Measurements from ENCODE around the gene EIF5B.

The EIF5B gene

DNA sequence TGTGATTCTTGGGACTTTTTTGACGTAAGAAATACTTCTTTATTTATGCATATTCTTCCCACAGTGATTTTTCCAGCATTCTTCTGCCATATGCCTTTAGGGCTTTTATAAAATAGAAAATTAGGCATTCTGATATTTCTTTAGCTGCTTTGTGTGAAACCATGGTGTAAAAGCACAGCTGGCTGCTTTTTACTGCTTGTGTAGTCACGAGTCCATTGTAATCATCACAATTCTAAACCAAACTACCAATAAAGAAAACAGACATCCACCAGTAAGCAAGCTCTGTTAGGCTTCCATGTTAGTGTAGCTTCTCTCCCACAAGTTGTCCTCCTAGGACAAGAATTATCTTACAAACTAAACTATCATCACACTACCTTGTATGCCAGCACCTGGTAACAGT, 62.6 kb downstream of the EIF5B start:
- no peaks in the 10 kb centered on the region for H3K27me3 ChIP-seq (ENCODE audit: control insufficient read depth, insufficient read depth, low read length)
- no peak overlapping the region for H3K9ac ChIP-seq (ENCODE audit: low read length)
- no peak overlapping the region for H3K27ac ChIP-seq (ENCODE audit: low read depth, low read length)
- H3K4me1 ChIP-seq (ENCODE audit: control insufficient read depth, insufficient read depth, low read length): no peaks in the 10 kb centered on the region
- H3K4me3 ChIP-seq (ENCODE audit: low read length): no peak overlapping the region
- H3K36me3 ChIP-seq (ENCODE audit: control insufficient read depth, insufficient read depth, low read length): peaks cover 51% of the 10 kb centered on the region

DNA sequence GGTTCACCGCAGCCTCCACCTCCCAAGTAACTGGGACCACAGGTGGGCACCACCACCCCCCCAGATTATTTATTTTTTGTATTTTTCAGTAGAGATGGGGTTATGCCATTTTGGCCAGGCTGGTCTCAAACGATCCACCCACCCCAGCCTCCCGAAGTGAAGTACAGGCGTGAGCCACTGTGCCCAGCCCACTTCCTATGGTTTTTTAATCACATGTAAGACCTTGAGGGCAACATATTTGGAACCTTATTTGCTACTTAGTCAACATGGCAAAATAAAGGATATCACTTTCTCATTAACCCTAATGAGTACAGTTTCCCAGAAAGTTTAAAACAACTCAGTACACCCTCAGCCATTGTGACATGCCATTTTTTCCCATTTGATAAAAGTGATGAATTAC, 64.7 kb downstream of the EIF5B start:
- H3K36me3 ChIP-seq (ENCODE audit: control insufficient read depth, insufficient read depth, low read length): peaks cover 48% of the 10 kb centered on the region
- no peak overlapping the region for H3K27ac ChIP-seq (ENCODE audit: low read depth, low read length)
- no peaks in the 10 kb centered on the region for H3K4me1 ChIP-seq (ENCODE audit: control insufficient read depth, insufficient read depth, low read length)
- no peak overlapping the region for H3K4me3 ChIP-seq (ENCODE audit: low read length)
- H3K27me3 ChIP-seq (ENCODE audit: control insufficient read depth, insufficient read depth, low read length): no peaks in the 10 kb centered on the region
- H3K9ac ChIP-seq (ENCODE audit: low read length): no peak overlapping the region

DNA sequence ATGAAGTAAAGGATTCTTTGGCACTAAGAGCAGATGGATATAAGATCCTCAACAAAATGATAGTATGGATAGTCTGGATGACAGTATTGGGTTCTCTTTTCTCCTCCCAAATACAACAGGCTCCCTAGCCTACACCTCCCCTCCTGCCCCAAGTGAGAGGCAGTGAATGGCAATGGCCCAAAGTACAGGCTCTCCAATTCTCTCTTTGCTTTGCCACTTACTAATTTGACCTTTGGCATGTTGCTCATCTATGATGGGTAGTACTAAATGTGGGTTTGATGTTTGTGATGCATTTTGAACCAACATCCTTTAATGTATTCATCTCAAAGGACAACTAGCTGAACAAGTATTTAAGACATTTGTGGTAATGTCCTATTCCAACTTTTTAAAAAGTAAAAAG, 65.9 kb downstream of the EIF5B start:
- no peaks in the 10 kb centered on the region for H3K27me3 ChIP-seq (ENCODE audit: control insufficient read depth, insufficient read depth, low read length)
- no peak overlapping the region for H3K4me3 ChIP-seq (ENCODE audit: low read length)
- H3K36me3 ChIP-seq (ENCODE audit: control insufficient read depth, insufficient read depth, low read length): peaks cover 45% of the 10 kb centered on the region
- no peak overlapping the region for H3K27ac ChIP-seq (ENCODE audit: low read depth, low read length)
- H3K9ac ChIP-seq (ENCODE audit: low read length): no peak overlapping the region
- no peaks in the 10 kb centered on the region for H3K4me1 ChIP-seq (ENCODE audit: control insufficient read depth, insufficient read depth, low read length)

DNA sequence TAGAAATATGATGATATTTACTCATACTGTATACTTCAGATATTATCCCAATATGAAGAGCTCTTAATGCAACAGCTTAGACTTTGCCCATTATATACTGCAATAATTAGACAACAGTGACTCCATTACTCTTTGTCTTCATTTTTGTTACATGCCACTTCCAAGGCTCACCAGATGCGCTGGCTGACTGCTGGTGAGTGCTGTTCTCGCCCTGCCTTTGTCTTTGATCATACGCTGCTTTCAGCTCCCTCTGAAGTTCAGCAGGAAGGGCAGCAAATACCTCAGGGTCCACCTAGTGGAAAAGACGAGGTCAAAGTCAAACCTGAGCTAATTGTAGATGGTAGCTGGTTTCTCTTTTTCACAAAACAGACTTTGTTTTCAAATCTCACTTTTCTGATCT, 66.3 kb downstream of the EIF5B start:
- no peak overlapping the region for H3K9ac ChIP-seq (ENCODE audit: low read length)
- H3K27me3 ChIP-seq (ENCODE audit: control insufficient read depth, insufficient read depth, low read length): no peaks in the 10 kb centered on the region
- peaks cover 41% of the 10 kb centered on the region for H3K36me3 ChIP-seq (ENCODE audit: control insufficient read depth, insufficient read depth, low read length)
- no peak overlapping the region for H3K27ac ChIP-seq (ENCODE audit: low read depth, low read length)
- no peaks in the 10 kb centered on the region for H3K4me1 ChIP-seq (ENCODE audit: control insufficient read depth, insufficient read depth, low read length)
- H3K4me3 ChIP-seq (ENCODE audit: low read length): no peak overlapping the region

DNA sequence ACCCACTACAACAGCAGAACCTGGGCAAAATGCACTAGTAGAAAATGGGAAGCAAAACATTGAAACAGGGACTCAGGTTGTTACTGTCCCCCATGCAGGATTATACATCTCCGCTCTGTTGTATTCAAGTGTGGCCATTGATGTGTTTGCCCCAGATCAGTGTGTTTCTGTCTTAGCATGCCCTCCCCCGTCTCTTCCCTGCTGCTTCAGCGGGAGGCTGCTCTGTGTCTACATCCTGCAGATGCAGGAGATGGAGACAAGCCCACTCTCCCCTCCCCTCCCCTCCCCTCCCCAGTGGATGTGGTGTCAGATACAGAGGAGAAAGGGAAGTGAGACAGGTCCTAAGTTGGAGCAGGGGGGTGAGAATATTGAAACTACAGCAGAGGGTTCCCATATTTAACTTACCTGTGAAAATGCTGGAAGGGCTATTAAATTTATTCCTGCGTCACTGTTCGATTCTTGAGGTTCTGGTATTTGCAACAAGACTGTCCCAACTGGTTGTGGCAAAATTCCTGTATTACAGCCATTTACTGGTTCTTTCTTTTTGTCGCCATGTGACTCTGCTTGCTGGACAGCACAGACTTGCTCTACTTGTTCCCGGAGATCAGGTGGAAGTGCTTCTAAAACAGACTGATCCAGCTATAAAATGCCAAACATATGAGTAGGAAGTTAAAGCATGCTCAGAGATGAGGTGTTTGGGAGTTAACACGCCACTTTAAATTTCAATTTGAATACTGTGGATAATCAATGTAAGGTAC, 67.0 kb downstream of the EIF5B start:
- H3K36me3 ChIP-seq (ENCODE audit: control insufficient read depth, insufficient read depth, low read length): peaks cover 34% of the 10 kb centered on the region
- no peak overlapping the region for H3K9ac ChIP-seq (ENCODE audit: low read length)
- H3K4me3 ChIP-seq (ENCODE audit: low read length): no peak overlapping the region
- H3K27me3 ChIP-seq (ENCODE audit: control insufficient read depth, insufficient read depth, low read length): no peaks in the 10 kb centered on the region
- no peaks in the 10 kb centered on the region for H3K4me1 ChIP-seq (ENCODE audit: control insufficient read depth, insufficient read depth, low read length)
- H3K27ac ChIP-seq (ENCODE audit: low read depth, low read length): no peak overlapping the region

DNA sequence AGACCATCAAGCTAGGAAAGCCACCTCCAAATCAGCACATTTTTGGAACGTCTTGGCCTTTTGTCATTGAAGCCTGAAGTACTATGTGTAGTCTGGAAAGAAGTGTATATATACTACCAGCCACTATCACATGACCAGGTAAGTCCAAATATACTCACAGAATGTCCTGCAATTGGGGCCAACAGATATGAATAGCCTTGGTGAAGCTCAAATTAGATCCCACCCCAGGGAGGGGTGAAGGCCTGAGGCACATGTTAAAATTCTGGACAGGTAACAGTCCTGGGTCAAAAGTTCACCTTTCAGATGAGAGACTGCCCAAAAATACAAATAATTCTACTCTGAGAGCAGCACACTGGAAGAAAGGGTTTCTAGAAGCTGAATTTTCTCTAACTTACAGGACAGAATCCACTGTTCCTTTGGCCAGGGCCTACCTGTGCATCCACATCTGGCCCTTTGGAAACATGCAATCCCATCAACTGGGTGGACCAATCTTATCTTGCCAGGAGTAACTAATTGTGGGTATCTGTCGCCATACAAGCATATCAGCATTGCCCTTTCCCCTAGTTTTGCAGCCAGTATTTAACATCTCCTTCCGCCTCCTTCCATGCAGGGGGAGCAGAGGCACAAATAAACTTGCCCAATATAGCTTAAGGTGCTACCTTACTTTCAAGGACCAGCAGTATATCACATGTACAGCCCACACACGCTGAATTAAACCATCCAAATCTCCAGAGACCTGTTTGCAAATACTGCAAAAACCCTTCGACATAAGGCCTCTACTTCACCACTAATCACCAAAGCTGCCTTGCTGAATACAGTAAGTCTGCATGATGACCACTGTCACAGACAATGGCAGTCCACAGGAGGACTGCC, 67.8 kb downstream of the EIF5B start:
- no peak overlapping the region for H3K9ac ChIP-seq (ENCODE audit: low read length)
- no peak overlapping the region for H3K4me3 ChIP-seq (ENCODE audit: low read length)
- no peaks in the 10 kb centered on the region for H3K27me3 ChIP-seq (ENCODE audit: control insufficient read depth, insufficient read depth, low read length)
- H3K27ac ChIP-seq (ENCODE audit: low read depth, low read length): no peak overlapping the region
- H3K36me3 ChIP-seq (ENCODE audit: control insufficient read depth, insufficient read depth, low read length): peaks cover 33% of the 10 kb centered on the region
- no peaks in the 10 kb centered on the region for H3K4me1 ChIP-seq (ENCODE audit: control insufficient read depth, insufficient read depth, low read length)

DNA sequence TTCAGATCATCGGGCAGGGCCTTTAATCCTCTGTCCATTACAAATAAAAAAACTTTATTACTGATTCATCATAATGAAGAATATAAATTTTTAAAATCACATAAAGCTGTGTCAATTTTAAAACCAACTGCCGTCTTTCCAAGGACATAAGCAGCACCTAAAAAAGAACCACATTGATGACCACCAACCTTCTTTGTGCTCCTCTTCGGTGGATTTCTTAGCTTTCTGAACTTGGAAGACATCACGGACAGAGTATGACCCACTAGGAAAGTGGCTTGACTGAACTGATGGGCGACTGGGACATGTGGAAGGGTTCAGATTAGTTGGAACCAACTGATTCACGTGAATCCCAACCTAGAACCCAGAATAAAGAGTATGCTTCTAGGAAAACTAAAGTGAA, 68.9 kb downstream of the EIF5B start:
- Histone ChIP-seq H3K27ac (ENCODE audit: low read depth, low read length) (no peak overlapping the region), H3K4me3 (ENCODE audit: low read length) (no peak overlapping the region), H3K27me3 (ENCODE audit: control insufficient read depth, insufficient read depth, low read length) (no peaks in the 10 kb centered on the region), H3K4me1 (ENCODE audit: control insufficient read depth, insufficient read depth, low read length) (no peaks in the 10 kb centered on the region), H3K9ac (ENCODE audit: low read length) (no peak overlapping the region), H3K36me3 (ENCODE audit: control insufficient read depth, insufficient read depth, low read length) (peaks cover 31% of the 10 kb centered on the region)

DNA sequence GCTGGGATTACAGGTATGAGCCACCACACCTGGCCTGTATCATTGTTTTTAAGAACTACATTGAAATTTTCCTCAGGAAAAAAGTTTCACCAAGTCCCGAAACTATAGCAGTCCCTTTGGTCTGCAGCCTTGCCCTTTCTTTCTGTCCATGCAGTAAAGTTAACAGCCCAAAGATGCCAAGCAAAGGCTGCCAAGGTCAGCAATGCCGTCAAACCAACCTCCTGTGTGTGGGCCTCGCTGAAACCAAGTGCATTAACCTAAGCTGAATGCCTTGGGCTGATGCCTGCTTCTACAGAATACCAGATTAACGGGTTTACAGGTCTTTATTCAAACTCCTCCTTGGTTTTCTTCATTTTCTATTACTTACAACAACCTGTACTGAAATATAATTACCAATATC, 73.1 kb downstream of the EIF5B start:
- Histone ChIP-seq H3K27me3 (ENCODE audit: control insufficient read depth, insufficient read depth, low read length) (no peaks in the 10 kb centered on the region), H3K27ac (ENCODE audit: low read depth, low read length) (no peak overlapping the region), H3K4me1 (ENCODE audit: control insufficient read depth, insufficient read depth, low read length) (no peaks in the 10 kb centered on the region), H3K4me3 (ENCODE audit: low read length) (no peak overlapping the region), H3K36me3 (ENCODE audit: control insufficient read depth, insufficient read depth, low read length) (peaks cover 12% of the 10 kb centered on the region), H3K9ac (ENCODE audit: low read length) (no peak overlapping the region)

DNA sequence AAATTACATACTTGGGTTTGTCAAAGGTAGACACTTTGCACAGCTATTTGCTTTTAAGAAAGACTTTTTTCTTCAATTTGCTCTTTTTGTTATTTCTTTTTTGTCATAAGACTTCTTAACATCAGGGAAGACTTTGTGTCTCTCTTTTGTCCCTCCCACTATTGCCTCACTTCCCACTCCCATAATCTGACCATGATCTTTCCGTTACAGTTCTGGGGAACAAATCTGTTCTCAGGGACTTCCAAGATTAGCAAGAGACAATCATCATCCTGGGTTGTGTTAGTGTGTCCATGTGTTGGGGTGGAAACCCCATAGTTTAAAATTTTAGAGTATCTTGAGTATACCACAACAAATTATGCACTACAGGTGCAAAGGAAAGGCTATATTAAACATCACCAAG, 77.4 kb downstream of the EIF5B start:
- Histone ChIP-seq H3K36me3 (ENCODE audit: control insufficient read depth, insufficient read depth, low read length) (peaks cover 12% of the 10 kb centered on the region), H3K4me3 (ENCODE audit: low read length) (no peak overlapping the region), H3K27ac (ENCODE audit: low read depth, low read length) (no peak overlapping the region), H3K27me3 (ENCODE audit: control insufficient read depth, insufficient read depth, low read length) (no peaks in the 10 kb centered on the region), H3K9ac (ENCODE audit: low read length) (no peak overlapping the region), H3K4me1 (ENCODE audit: control insufficient read depth, insufficient read depth, low read length) (no peaks in the 10 kb centered on the region)

DNA sequence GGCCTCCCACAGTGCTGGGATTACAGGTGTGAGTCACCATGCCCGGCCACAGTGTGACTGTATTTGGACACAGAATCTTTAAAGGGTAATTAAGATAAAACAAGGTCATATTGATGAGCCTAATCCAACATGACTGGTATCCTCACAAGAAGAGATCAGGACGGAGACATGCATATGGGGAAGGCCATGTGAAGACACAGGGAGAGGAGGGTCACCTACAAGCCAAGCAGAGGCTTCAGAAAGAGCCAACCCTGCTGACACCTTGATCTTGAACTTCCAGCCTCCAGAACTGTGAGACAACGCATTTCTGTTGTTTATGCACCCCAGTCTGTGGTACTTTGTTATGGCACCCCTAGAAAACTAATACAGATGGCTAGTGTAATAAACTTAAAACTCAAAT, 80.2 kb downstream of the EIF5B start:
- Histone ChIP-seq H3K4me1 (ENCODE audit: control insufficient read depth, insufficient read depth, low read length) (no peaks in the 10 kb centered on the region), H3K36me3 (ENCODE audit: control insufficient read depth, insufficient read depth, low read length) (peaks cover 16% of the 10 kb centered on the region), H3K27me3 (ENCODE audit: control insufficient read depth, insufficient read depth, low read length) (no peaks in the 10 kb centered on the region), H3K4me3 (ENCODE audit: low read length) (no peak overlapping the region), H3K27ac (ENCODE audit: low read depth, low read length) (no peak overlapping the region), H3K9ac (ENCODE audit: low read length) (no peak overlapping the region)

DNA sequence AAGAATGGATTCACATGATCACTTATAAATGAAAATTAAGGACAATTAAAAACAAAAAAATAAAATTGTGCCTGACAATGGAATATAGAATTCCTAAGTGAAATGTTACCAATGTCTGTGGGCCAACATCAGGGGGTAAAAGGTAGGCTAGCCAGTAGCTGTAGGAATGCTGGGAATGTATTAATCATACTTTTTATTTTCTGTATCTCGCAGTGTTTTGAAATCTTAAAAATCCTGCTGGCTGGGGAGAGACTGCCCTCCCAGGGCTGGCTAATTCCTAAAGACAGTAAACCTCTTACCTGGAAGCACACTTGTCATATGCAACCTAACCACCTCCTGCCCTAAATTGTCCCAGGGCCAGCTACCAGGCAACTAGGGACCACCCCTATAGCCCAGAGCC, 82.8 kb downstream of the EIF5B start:
- Histone ChIP-seq H3K4me1 (ENCODE audit: control insufficient read depth, insufficient read depth, low read length) (no peaks in the 10 kb centered on the region), H3K36me3 (ENCODE audit: control insufficient read depth, insufficient read depth, low read length) (peaks cover 16% of the 10 kb centered on the region), H3K9ac (ENCODE audit: low read length) (no peak overlapping the region), H3K27me3 (ENCODE audit: control insufficient read depth, insufficient read depth, low read length) (no peaks in the 10 kb centered on the region), H3K27ac (ENCODE audit: low read depth, low read length) (no peak overlapping the region), H3K4me3 (ENCODE audit: low read length) (no peak overlapping the region)

DNA sequence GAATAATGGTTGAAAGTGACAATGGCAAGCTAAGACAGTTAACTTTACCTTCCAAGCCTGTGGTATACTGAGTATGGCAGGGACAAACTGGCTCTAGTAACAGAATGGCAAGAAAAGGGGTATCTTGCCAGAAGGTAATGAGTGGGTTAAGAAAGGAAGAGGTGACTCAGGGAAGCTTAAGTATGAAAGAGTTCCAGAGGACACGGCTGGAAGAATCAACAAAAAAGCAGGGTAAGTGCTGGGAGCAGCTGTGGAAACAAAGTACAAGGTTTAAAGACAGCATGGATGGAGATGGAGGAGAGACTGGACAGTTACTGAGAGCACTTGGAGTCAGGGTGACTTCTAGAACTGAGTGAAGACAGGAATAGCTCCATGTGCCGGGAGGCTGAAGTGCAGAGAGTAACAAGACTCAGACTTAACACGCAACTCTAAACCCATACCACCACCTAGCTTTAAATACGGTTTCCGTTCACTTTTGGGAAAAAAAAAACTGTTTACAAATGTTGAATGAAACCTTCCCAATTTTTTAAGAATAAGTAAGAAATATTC, 83.6 kb downstream of the EIF5B start:
- Histone ChIP-seq H3K4me1 (ENCODE audit: control insufficient read depth, insufficient read depth, low read length) (no peaks in the 10 kb centered on the region), H3K4me3 (ENCODE audit: low read length) (no peak overlapping the region), H3K27ac (ENCODE audit: low read depth, low read length) (no peak overlapping the region), H3K36me3 (ENCODE audit: control insufficient read depth, insufficient read depth, low read length) (peaks cover 16% of the 10 kb centered on the region), H3K9ac (ENCODE audit: low read length) (no peak overlapping the region), H3K27me3 (ENCODE audit: control insufficient read depth, insufficient read depth, low read length) (no peaks in the 10 kb centered on the region)
